ENCODE data around the gene CFAP65. TPM values are rescaled to one million over a fixed set of nuclear protein-coding genes. Genes with fewer than 3 reads are reported as not detected.

The CFAP65 gene
- total and polyA plus RNA-seq, 9 of the 15 experiments (the other 6 are each of a cell fraction or from before 2014, with no cell fraction given) = not detected

DNA sequence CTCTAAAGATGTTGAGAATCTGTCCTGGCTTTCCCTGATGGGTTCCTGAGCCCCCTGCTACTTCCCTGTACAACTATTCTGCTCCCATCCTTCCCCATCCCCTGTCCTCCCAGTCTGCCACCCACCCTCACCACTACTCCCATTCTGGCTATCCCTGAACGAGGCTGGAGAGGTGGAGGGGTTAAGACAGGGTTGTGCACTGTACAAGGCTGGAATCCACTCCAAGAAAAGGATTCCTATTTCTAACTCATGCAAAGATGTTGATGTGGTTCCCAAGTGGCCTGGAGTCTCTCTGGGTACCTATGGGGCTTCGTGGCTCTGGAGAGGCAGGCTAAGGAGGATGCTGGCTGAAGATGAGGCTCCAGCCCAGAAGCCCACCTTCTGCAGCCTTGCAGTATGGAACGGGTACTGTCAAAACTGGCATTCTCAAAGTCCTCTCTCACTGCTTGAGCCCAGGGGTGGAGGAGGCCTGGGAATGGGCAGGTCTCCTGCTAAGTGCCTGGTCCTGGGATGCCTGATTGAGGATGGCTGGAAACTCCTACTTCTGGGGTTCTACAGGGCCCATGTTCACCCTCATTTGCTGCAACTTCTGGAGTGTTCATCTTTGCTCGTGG, 55.1 kb downstream of the CFAP65 start:
- H2AFZ ChIP-seq (ENCODE audit: low read depth, low read length) = no peak overlapping the region
- H3K36me3 ChIP-seq (ENCODE audit: control insufficient read depth, insufficient read depth, low read length) = no peaks in the 10 kb centered on the region
- ATAC-seq (no peak), FAIRE-seq (no peak), DNase-seq (ENCODE audit: extremely low read depth in 1 of 4, low spot score in 3 of 4) (no peak)
- intact Hi-C loops (cut with micrococcal nuclease) = no loop called here
- TF ChIP-seq, protein P1, sequence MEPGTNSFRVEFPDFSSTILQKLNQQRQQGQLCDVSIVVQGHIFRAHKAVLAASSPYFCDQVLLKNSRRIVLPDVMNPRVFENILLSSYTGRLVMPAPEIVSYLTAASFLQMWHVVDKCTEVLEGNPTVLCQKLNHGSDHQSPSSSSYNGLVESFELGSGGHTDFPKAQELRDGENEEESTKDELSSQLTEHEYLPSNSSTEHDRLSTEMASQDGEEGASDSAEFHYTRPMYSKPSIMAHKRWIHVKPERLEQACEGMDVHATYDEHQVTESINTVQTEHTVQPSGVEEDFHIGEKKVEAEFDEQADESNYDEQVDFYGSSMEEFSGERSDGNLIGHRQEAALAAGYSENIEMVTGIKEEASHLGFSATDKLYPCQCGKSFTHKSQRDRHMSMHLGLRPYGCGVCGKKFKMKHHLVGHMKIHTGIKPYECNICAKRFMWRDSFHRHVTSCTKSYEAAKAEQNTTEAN (CRISPR knock-in tag; IDR thresholded peaks at IDR 0.05) = no peak
- peaks cover 0 to 26% of the 10 kb centered on the region in 2 experiments; a peak in 2 of 5 replicates for H3K27me3 ChIP-seq (ENCODE audit: control insufficient read depth in 2 of 2, insufficient read depth in 2 of 2, low read length in 2 of 2)
- no peak overlapping the region for H3K4me2 ChIP-seq (ENCODE audit: insufficient read depth, low read length)
- H3K27ac ChIP-seq (ENCODE audit: extremely low read depth, low read depth, low read length) = no peak overlapping the region
- ChIA-PET CTCF (ENCODE audit: low intra/inter-chr PET ratio) (no interaction called here), POLR2A (no interaction called here)
- WGBS (ENCODE audit: insufficient coverage, low coverage, missing lambda C conversion rate) = 18% methylated on average over 4 of the region's 4 CpGs
- no peak overlapping the region for H3K9ac ChIP-seq (ENCODE audit: insufficient read depth in 1 of 2, low read depth in 2 of 2, low read length in 2 of 2)
- no peaks in the 10 kb centered on the region for H3K9me1 ChIP-seq (ENCODE audit: control insufficient read depth, insufficient read depth, low read length)
- in situ Hi-C loops (cut with MboI) = no loop called here
- H4K20me1 ChIP-seq (replicated peaks; ENCODE audit: control insufficient read depth, insufficient read depth, low read length) = no peaks in the 10 kb centered on the region
- H3K4me3 ChIP-seq = no peak overlapping the region
- peaks cover 3 to 16% of the 10 kb centered on the region in 2 experiments; a peak in 2 of 5 replicates for H3K4me1 ChIP-seq (replicated peaks in 1 of 2; ENCODE audit: control insufficient read depth in 2 of 2, insufficient read depth in 2 of 2, low read length in 2 of 2)
- no peaks in the 10 kb centered on the region for H3K9me3 ChIP-seq (replicated peaks; ENCODE audit: control insufficient read depth, insufficient read depth, low read depth, low read length)
- H3K79me2 ChIP-seq (ENCODE audit: control insufficient read depth, insufficient read depth, low read length) = no peaks in the 10 kb centered on the region
- BruUV-seq (replicated peaks) = no TSS peak

DNA sequence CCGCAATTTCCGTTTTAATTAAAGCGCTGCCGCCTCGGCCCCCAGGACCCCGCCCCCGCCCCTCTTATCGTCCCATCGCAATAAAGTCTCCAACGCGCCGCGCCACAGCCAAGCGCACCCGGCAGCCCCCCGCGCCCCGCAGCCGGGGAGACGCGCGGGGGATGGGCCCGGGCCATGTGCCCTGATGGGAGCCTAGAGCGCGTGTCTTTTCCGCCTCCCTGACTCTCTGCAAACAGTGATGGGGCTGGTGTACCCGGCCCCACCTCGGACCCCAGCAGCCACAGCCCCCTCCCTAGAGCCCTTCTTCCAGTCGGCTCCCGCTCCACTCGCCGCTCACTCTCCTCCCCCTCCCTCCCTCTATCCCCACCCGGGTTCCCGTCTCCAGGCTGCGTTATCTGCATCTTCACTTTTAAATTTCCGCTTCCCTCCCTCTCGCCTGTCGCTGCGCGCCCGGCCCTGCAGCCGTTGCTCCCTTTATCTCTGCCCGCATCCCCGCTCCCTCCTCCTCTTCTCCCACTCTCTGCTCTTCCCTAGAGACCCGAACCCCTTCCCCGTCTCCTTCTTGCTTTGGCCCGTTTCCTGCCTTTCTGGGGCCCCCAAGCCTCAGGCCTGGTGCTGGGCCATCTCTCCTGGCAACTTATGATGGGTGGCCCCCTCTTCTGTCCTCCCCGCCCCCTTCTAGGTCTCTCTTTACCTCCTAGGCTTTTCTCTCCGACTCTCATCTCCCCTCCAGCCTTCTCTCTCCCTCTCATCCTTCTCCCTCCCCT, 55.8 kb downstream of the CFAP65 start:
- Histone ChIP-seq H3K4me2 (ENCODE audit: insufficient read depth, low read length) (no peak overlapping the region), H3K36me3 (ENCODE audit: control insufficient read depth, insufficient read depth, low read length) (no peaks in the 10 kb centered on the region), H3K9me1 (ENCODE audit: control insufficient read depth, insufficient read depth, low read length) (no peaks in the 10 kb centered on the region), H3K79me2 (ENCODE audit: control insufficient read depth, insufficient read depth, low read length) (no peaks in the 10 kb centered on the region), H3K27ac (ENCODE audit: extremely low read depth, low read depth, low read length) (no peak overlapping the region), H3K9me3 (replicated peaks; ENCODE audit: control insufficient read depth, insufficient read depth, low read depth, low read length) (no peaks in the 10 kb centered on the region), H4K20me1 (replicated peaks; ENCODE audit: control insufficient read depth, insufficient read depth, low read length) (no peaks in the 10 kb centered on the region), H3K4me1 (replicated peaks in 1 of 2; ENCODE audit: control insufficient read depth in 2 of 2, insufficient read depth in 2 of 2, low read length in 2 of 2) (peaks cover 3 to 19% of the 10 kb centered on the region in 2 experiments; a peak in 2 of 5 replicates), H2AFZ (ENCODE audit: low read depth, low read length) (no peak overlapping the region), H3K4me3 (no peak overlapping the region), H3K27me3 (ENCODE audit: control insufficient read depth in 2 of 2, insufficient read depth in 2 of 2, low read length in 2 of 2) (peaks cover 0 to 26% of the 10 kb centered on the region in 2 experiments; a peak in 2 of 5 replicates), H3K9ac (ENCODE audit: insufficient read depth in 1 of 2, low read depth in 2 of 2, low read length in 2 of 2) (no peak overlapping the region)
- intact Hi-C loops (cut with micrococcal nuclease) = no loop called here
- WGBS (ENCODE audit: insufficient coverage, low coverage, missing lambda C conversion rate) = 2% methylated on average over 7 of the region's 49 CpGs
- in situ Hi-C loops (cut with MboI) = no loop called here
- DNase-seq (ENCODE audit: extremely low read depth in 1 of 4, low spot score in 3 of 4) = peak; percentile 42 to 61 (median 57)
- peak; percentile 59 for ATAC-seq
- no TSS peak for BruUV-seq (replicated peaks)
- FAIRE-seq = no peak
- ChIA-PET POLR2A (no interaction called here), CTCF (ENCODE audit: low intra/inter-chr PET ratio) (no interaction called here)
- no peak for TF ChIP-seq ZNF75A (CRISPR knock-in tag; IDR thresholded peaks at IDR 0.05)
- TF ChIP-seq CREBBP (IDR thresholded peaks at IDR 0.05; ENCODE audit: low read depth, low read length) = no peak
- TF ChIP-seq DACH1 (IDR thresholded peaks at IDR 0.05; ENCODE audit: partially characterized antibody) = no peak
- TF ChIP-seq JUNB (CRISPR knock-in tag; conservative IDR thresholded peaks at IDR 0.05) = no peak
- no peak for TF ChIP-seq BACH1 (tag; IDR thresholded peaks at IDR 0.05)
- no peak for TF ChIP-seq LARP7 (IDR thresholded peaks at IDR 0.05)
- TF ChIP-seq, protein P2, sequence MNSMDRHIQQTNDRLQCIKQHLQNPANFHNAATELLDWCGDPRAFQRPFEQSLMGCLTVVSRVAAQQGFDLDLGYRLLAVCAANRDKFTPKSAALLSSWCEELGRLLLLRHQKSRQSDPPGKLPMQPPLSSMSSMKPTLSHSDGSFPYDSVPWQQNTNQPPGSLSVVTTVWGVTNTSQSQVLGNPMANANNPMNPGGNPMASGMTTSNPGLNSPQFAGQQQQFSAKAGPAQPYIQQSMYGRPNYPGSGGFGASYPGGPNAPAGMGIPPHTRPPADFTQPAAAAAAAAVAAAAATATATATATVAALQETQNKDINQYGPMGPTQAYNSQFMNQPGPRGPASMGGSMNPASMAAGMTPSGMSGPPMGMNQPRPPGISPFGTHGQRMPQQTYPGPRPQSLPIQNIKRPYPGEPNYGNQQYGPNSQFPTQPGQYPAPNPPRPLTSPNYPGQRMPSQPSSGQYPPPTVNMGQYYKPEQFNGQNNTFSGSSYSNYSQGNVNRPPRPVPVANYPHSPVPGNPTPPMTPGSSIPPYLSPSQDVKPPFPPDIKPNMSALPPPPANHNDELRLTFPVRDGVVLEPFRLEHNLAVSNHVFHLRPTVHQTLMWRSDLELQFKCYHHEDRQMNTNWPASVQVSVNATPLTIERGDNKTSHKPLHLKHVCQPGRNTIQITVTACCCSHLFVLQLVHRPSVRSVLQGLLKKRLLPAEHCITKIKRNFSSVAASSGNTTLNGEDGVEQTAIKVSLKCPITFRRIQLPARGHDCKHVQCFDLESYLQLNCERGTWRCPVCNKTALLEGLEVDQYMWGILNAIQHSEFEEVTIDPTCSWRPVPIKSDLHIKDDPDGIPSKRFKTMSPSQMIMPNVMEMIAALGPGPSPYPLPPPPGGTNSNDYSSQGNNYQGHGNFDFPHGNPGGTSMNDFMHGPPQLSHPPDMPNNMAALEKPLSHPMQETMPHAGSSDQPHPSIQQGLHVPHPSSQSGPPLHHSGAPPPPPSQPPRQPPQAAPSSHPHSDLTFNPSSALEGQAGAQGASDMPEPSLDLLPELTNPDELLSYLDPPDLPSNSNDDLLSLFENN (IDR thresholded peaks at IDR 0.05; ENCODE audit: low read depth in 2 of 2, low read length in 2 of 2) = no peak
- TF ChIP-seq HNRNPH1 (optimal IDR thresholded peaks at IDR 0.05; ENCODE audit: low read depth, low read length) = no peak
- no peak for TF ChIP-seq BMI1 (IDR thresholded peaks at IDR 0.05; ENCODE audit: low read length)

All from K562 (cell line).